Vagina (tissue), 2 donors: ENCODE data around the gene TMC1. TPM values are rescaled to one million over a fixed set of nuclear protein-coding genes. Genes with fewer than 3 reads are reported as not detected.

Source experiments
- DNase-seq, 2 donors: peaks; one replicate each; pipeline ENCODE4 v3.0.0-alpha.2; 2017; ENCODE audit errors: extremely low spot score in 2 of 2
- H3K27ac ChIP-seq: fragments of 200-600 bp; sonication (generic); one replicate; pipeline ENCODE4 v1.5.1; 2019
- H3K27me3 ChIP-seq: fragments of 200-600 bp; sonication (generic); one replicate; pipeline ENCODE4 v1.5.1; 2019
- H3K36me3 ChIP-seq, 2 donors: fragments of 200-600 bp; sonication (generic); one replicate each; pipeline ENCODE4 v1.5.1; 2017 to 2019
- H3K4me1 ChIP-seq: fragments of 200-600 bp; sonication (generic); one replicate; pipeline ENCODE4 v1.5.1; 2019
- H3K4me3 ChIP-seq, 2 donors: fragments of 200-600 bp; sonication (generic); 1 replicate in 1 of 2; 2 replicates in 1 of 2; pipeline ENCODE4 v1.5.1; 2016 to 2019
- H3K9me3 ChIP-seq: fragments of 200-600 bp; sonication (generic); one replicate; pipeline ENCODE4 v1.5.1; 2019
- CTCF ChIP-seq, 3 experiments: fragments of 450-650 bp in 2 of 3; fragments of 200-600 bp in 1 of 3; sonication (generic) in 1 of 3; IDR thresholded peaks; one replicate each; pipeline ENCODE4 v1.5.1; 2017 to 2019; ENCODE audit warnings: antibody characterized with exemption in 3 of 3, mild to moderate bottlenecking in 2 of 3, moderate library complexity in 2 of 3
- POLR2A ChIP-seq, 2 donors: fragments of 450-650 bp; IDR thresholded peaks; one replicate each; pipeline ENCODE4 v1.6.1; 2017; ENCODE audit warnings: antibody characterized with exemption in 2 of 2, mild to moderate bottlenecking in 2 of 2, moderate library complexity in 2 of 2
- POLR2AphosphoS5 ChIP-seq, 2 donors: sonication (generic); formaldehyde crosslinking; IDR thresholded peaks; one replicate each; pipeline ENCODE4 v1.9.0; 2017; ENCODE audit warnings: antibody characterized with exemption in 2 of 2, mild to moderate bottlenecking in 2 of 2, low read depth in 1 of 2; ENCODE audit not compliant: insufficient read depth in 1 of 2
- intact Hi-C: fragments of 100-400 bp; cut with DNase I; formaldehyde crosslinking; loops from one replicate; pipeline ENCODE4 v1.15.1; 2023
- total RNA-seq: library from RNA; depleted of rRNA; stranded (reverse); fragments of >200 nt; gene quantifications from one replicate; pipeline ENCODE4 v1.2.3, GENCODE V29; 2016

TMC1 gene
- total RNA-seq, 1 donor from 2014 or later, result not detected

- DNase-seq, result no peak
- intact Hi-C loops, result no loop called here
- Histone ChIP-seq H3K4me1 (no peaks in the 10 kb centered on the region), H3K9me3 (no peaks in the 10 kb centered on the region), H3K27ac (no peak overlapping the region), H3K4me3 (no peak overlapping the region), H3K27me3 (no peaks in the 10 kb centered on the region), H3K36me3 (no peaks in the 10 kb centered on the region)
- TF ChIP-seq CTCF (IDR thresholded peaks at IDR 0.05), result no peak
- no peak for TF ChIP-seq POLR2A (IDR thresholded peaks at IDR 0.05)
- TF ChIP-seq POLR2AphosphoS5 (IDR thresholded peaks at IDR 0.05; ENCODE audit: insufficient read depth in 1 of 2, low read depth in 1 of 2), result no peak
Observed at GRCh38 chr9:72648324-72649126, 127.1 kb downstream of the TMC1 start.

- TF ChIP-seq CTCF (IDR thresholded peaks at IDR 0.05) (no peak), POLR2AphosphoS5 (IDR thresholded peaks at IDR 0.05; ENCODE audit: insufficient read depth in 1 of 2, low read depth in 1 of 2) (no peak), POLR2A (IDR thresholded peaks at IDR 0.05) (no peak)
- H3K9me3 ChIP-seq, result no peaks in the 10 kb centered on the region
- H3K4me1 ChIP-seq, result no peaks in the 10 kb centered on the region
- no peaks in the 10 kb centered on the region for H3K36me3 ChIP-seq
- intact Hi-C loops, result no loop called here
- DNase-seq, result no peak
- H3K4me3 ChIP-seq, result no peak overlapping the region
- H3K27ac ChIP-seq, result no peak overlapping the region
- no peaks in the 10 kb centered on the region for H3K27me3 ChIP-seq
Observed at GRCh38 chr9:72649127-72649442, 127.7 kb downstream of the TMC1 start.

- no peak for TF ChIP-seq POLR2A (IDR thresholded peaks at IDR 0.05)
- TF ChIP-seq POLR2AphosphoS5 (IDR thresholded peaks at IDR 0.05; ENCODE audit: insufficient read depth in 1 of 2, low read depth in 1 of 2), result no peak
- TF ChIP-seq CTCF (IDR thresholded peaks at IDR 0.05), result no peak
- Histone ChIP-seq H3K36me3 (no peaks in the 10 kb centered on the region), H3K27ac (no peak overlapping the region), H3K4me1 (no peaks in the 10 kb centered on the region), H3K27me3 (no peaks in the 10 kb centered on the region), H3K9me3 (no peaks in the 10 kb centered on the region), H3K4me3 (no peak overlapping the region)
- intact Hi-C loops, result no loop called here
- no peak for DNase-seq
Observed at GRCh38 chr9:72650206-72650605, 128.8 kb downstream of the TMC1 start.

GRCh38 chr9:72656021-72656420 lies 134.6 kb downstream of the TMC1 start:
- no peak for TF ChIP-seq CTCF (IDR thresholded peaks at IDR 0.05)
- no peak for TF ChIP-seq POLR2AphosphoS5 (IDR thresholded peaks at IDR 0.05; ENCODE audit: insufficient read depth in 1 of 2, low read depth in 1 of 2)
- TF ChIP-seq POLR2A (IDR thresholded peaks at IDR 0.05), result no peak
- intact Hi-C loops, result no loop called here
- no peak for DNase-seq

GRCh38 chr9:72657023-72657422 lies 135.6 kb downstream of the TMC1 start:
- H3K4me3 ChIP-seq, result no peak overlapping the region
- no peak overlapping the region for H3K27ac ChIP-seq
- H3K4me1 ChIP-seq, result no peaks in the 10 kb centered on the region
- no peaks in the 10 kb centered on the region for H3K9me3 ChIP-seq
- H3K27me3 ChIP-seq, result no peaks in the 10 kb centered on the region
- TF ChIP-seq POLR2AphosphoS5 (IDR thresholded peaks at IDR 0.05; ENCODE audit: insufficient read depth in 1 of 2, low read depth in 1 of 2) (no peak), CTCF (IDR thresholded peaks at IDR 0.05) (no peak), POLR2A (IDR thresholded peaks at IDR 0.05) (no peak)
- no peak for DNase-seq
- H3K36me3 ChIP-seq, result no peaks in the 10 kb centered on the region
- intact Hi-C loops, result no loop called here

More at GRCh38 chr9:72656021-72656420, 134.6 kb downstream of the TMC1 start:
- no peaks in the 10 kb centered on the region for H3K9me3 ChIP-seq
- no peaks in the 10 kb centered on the region for H3K27me3 ChIP-seq
- no peak overlapping the region for H3K4me3 ChIP-seq
- H3K36me3 ChIP-seq, result no peaks in the 10 kb centered on the region
- no peaks in the 10 kb centered on the region for H3K4me1 ChIP-seq
- H3K27ac ChIP-seq, result no peak overlapping the region
